H54 (cell line): Measurements from ENCODE around the gene NMNAT3.

Experiments
- DNase-seq: peaks from one replicate; pipeline ENCODE4 v3.0.0; 2011; ENCODE audit warnings: low spot score, mixed read lengths; ENCODE audit not compliant: insufficient read length
- FAIRE-seq: peaks from 3 replicates; lab custom pipeline; 2011; peaks lifted over from hg19 to GRCh38; lab: Jason Lieb, UNC
- POLR2A ChIP-seq: IDR thresholded peaks from 2 replicates; pipeline ENCODE4 v1.6.1; 2011; ENCODE audit warnings: low read depth, mild to moderate bottlenecking, low read length

The NMNAT3 gene

GRCh38 chr3:139546772-139547171 is 131.0 kb downstream of the NMNAT3 start:
- no peak for FAIRE-seq
- no peak for TF ChIP-seq POLR2A
- no peak for DNase-seq

DNA sequence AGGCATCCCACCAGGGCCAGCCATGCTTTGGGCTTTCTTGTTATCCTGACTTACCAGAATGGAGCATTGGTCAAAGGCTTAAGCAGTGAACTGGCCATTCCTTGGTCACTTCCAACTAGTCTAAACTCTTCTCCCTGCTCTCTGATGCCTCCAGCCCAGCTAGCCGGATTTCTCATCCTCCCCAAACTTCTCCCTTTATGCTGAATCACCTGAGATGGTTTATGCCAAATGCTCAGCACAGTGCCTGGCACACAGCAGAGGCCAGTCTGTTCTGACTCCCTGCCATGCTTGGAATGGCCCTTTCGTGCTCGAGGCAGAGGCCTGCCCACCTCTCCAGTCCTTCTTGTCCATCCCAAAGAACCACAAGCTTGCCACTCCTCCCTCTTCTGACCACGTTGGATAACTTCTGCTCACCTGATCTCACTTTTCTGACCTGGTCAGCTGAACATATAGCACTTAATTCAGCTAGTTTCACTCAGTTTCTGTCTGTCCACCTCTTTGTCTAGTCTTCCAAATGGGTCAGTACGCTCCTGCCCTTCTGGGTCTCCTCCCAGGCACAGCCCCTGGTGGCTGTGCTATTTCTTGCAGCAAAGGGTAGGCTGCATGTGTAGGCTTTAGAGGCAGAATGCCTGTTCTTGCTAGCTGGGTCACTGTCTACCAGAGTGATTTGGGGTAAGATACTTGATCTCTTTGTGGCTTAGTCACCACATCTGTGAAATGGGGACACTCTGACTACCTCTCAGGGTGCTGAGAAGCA is 136.1 kb downstream of the NMNAT3 start:
- no peak for DNase-seq
- TF ChIP-seq POLR2A = no peak
- FAIRE-seq = no peak

DNA sequence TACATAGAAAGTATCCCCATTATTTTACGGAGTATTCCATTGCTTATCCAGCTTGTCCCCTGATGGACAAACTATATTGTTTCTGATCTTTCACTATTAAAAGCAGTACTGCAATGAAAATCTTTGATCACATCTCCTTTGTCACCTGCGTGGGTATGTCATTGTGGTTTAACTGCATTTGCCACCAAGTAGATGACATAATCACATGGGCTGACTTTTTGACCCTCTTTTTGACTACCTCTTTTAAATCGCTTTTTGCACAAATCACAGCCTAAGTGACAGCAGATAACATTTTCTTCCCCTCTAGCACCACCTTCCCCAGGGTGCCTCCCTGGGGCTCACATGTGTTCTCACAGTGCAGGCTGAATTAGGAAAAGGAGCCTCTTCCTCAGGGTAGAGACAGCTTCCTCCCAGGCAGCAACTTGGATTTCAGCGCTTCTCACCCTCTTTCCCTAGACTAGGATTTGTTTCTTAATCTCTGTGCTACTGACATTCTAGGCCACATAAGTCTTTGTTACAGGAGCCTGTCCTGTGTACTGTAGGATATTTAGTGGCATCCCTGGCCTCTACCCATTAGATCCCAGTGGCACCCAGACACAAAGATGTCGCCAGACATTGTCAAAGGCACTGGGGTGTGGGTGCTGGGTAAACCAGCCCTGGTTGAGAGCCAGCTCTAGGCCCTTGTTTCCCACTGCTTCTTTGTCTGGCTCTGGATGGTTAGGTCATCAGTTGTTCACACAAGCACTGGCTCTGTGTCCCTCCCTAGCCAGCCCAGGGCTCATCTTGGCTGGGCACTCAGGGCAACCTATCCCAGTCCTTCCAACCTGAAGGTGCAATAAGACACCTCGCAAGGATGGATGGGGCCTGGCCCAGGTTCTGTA is 136.9 kb downstream of the NMNAT3 start:
- DNase-seq = no peak
- FAIRE-seq = no peak
- no peak for TF ChIP-seq POLR2A

GRCh38 chr3:139538733-139539132 is 139.0 kb downstream of the NMNAT3 start:
- DNase-seq = no peak
- FAIRE-seq = no peak

GRCh38 chr3:139537795-139538621 is 139.8 kb downstream of the NMNAT3 start:
- no peak for DNase-seq
- no peak for TF ChIP-seq POLR2A
- FAIRE-seq = no peak

More at GRCh38 chr3:139538733-139539132, 139.0 kb downstream of the NMNAT3 start:
- no peak for TF ChIP-seq POLR2A

- peak; percentile 34 for DNase-seq
- FAIRE-seq = no peak
- no peak for TF ChIP-seq POLR2A
These were observed 140.4 kb downstream of the NMNAT3 start for GRCh38 chr3:139537361-139537760.

DNA sequence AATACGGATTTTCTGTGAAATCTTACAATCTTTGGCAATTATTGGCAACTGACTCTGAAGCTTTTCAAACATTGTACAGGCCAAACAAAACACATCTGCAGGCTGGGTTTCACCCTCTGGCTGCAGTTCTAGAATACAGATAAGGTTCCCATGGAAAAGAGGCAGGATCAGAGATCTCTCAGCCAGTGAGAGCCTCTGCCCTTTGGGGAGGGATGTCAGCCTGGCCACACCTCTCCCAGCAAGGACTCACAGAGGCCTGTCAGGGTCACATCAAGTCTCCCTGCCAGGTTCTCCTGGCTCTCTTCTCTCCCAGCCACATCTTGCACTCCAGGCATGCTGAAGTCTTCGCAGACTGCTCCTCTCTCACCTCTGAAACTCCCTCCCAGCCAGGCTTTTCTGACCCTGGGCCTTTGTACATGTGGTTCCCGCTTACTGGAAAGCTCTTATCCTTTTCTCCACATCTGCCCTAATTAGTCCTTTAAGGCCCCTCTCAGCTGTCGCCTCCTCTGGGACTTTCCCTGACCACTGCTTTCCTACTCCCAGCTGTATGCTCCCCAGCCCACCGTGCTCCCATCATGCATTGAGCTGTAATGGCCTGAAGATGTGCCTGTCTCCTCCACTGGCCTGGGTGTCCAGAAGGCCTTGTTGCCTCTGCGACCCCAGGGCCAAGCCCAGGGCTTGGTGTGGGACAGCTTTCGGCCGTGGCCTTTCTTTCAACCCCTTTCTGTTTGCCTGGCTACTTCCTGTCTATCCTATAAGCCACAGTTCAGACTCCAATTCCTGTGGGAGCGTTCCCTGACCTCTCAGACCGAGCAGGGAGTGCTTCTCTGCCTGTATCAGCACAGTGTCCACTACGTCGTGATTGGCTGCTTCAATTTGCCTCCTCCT is 142.5 kb downstream of the NMNAT3 start:
- TF ChIP-seq POLR2A = no peak
- FAIRE-seq (no peak), DNase-seq (no peak)

GRCh38 chr3:139534455-139534812 is 143.3 kb downstream of the NMNAT3 start:
- peak; percentile 57 for FAIRE-seq

DNA sequence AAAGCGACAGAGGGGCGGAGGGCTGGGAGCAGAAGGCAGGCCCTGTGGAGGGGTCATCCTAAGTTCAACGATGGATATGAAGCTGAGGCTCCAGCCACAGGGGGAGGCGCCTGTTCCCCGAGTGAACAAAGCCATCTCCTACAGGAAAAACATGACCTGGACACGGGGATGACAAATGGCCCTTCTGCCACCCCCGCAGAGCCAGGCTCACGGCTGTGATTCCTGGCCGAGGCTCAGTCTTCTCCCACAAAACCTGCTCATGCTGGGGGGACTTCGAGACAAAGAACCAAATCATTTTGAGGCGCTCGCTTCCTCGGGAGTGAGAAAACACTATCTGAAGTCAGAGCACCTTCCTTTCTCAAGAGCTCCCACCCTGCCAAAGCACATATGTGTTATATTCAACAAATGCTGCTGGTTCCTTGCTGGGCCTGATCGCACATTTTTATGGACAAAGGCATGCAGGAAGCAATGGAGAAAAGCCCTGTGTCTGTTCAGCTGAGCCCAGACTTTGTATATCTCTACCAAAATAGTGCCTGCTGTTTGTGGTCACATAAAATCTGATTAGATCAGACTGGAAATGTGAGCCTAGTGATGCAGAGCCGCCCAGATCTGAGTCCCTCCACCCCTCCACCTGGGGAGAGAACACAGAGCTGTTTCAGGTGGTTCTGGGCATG is 143.9 kb downstream of the NMNAT3 start:
- DNase-seq = peak; percentile 49
- FAIRE-seq = peak; percentile 58
- TF ChIP-seq POLR2A = no peak

More at GRCh38 chr3:139534455-139534812, 143.3 kb downstream of the NMNAT3 start:
- peak; percentile 36 for DNase-seq
- no peak for TF ChIP-seq POLR2A

DNA sequence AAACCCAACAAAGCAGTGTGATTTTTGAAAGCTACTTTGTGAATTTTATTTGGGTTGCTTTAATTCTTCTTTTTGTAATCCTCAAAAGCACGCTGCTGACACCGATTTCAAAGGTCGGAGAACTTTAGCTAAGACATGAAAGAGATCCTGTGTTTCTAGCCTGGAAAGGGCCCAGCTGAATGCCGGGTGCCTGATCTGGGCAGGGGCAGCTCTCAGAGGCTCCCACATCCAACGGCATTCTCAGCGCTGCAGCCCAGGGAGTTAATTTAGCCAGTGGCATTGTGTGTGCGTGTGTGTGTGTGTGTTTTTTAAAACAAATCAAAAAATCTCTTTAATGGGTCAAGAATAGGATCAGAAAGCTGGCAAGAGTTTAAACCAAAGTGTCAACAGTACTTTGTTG is 144.8 kb downstream of the NMNAT3 start:
- FAIRE-seq (no peak), DNase-seq (no peak)
- no peak for TF ChIP-seq POLR2A

DNA sequence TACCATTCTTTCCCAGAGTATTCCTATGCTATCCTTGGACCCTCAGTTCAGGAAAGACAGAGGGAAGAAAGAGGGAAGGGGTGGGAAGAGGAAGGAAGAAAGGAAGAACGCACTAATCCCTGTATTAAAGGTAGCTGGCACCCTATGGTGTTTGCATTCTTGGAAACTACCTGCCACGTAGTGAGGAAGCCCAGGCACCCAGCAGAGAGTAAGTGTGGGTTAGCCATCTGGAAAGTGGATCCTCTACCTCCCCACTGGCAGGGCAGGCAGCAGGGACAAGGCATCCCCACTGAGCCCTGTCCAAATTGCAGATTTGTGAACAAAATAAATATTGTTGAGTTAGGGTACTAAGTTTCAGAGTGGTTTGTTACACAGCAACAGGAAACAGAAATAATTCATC is 147.1 kb downstream of the NMNAT3 start:
- FAIRE-seq (no peak), DNase-seq (no peak)
- TF ChIP-seq POLR2A = no peak

DNA sequence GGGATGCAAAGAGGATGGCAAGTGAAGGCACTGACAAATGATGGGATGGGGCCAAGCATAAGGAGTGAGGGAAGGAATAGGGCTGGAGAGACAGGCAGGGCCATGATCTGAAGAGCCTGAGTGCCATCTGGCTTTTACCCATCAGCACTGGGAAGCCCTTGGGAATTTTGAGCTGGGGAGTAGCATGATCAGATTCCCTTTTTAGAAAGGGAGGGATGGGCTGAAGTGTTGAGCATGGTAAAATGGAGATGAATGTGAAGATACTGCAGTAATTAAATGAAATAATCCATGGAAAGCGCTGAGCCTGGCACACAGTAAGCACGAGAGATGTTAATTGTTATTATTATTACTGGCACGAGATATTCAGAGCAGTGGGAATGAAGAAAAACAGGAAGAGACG is 148.1 kb downstream of the NMNAT3 start:
- TF ChIP-seq POLR2A = no peak
- no peak for FAIRE-seq
- no peak for DNase-seq
